SK-N-SH treated with all-trans-retinoic acid at 6 μM for 48 hours (cell line): Measurements from ENCODE around the gene HSPA8.
"Not testable (repeated sequence)": the region's sequence is repeated elsewhere in the genome, so short reads cannot be mapped to it uniquely, and the experiment has no call there.

Experiments
- ATAC-seq: fragments of 200-7000 bp; cut with Tn5 transposase; 3 replicates; pipeline ENCODE4 v1.9.1; 2020; ENCODE audit warnings: mild to moderate bottlenecking, moderate library complexity
- ARNTL ChIP-seq: fragments of 450-650 bp; formaldehyde crosslinking; IDR thresholded peaks from 2 replicates; pipeline ENCODE4 v1.5.0; 2020; ENCODE audit warnings: low read depth, mild to moderate bottlenecking, moderate library complexity, borderline replicate concordance
- BACH2 ChIP-seq: fragments of 250-450 bp; sonication (Bioruptor Pico); IDR thresholded peaks from 2 replicates; pipeline ENCODE4 v1.9.0; 2021; ENCODE audit warnings: mild to moderate bottlenecking, borderline replicate concordance
- CSDC2 ChIP-seq: fragments of 250-450 bp; sonication (Bioruptor Pico); IDR thresholded peaks from 2 replicates; pipeline ENCODE4 v1.5.0; 2020; ENCODE audit warnings: mild to moderate bottlenecking, moderate library complexity
- ESRRG ChIP-seq: fragments of 250-450 bp; sonication (Bioruptor Pico); IDR thresholded peaks from 2 replicates; pipeline ENCODE4 v1.6.1; 2021; ENCODE audit warnings: mild to moderate bottlenecking
- GLIS3 ChIP-seq: fragments of 250-450 bp; sonication (Bioruptor Pico); IDR thresholded peaks from 2 replicates; pipeline ENCODE4 v1.5.0; 2020; ENCODE audit warnings: mild to moderate bottlenecking, moderate library complexity
- OSR1 ChIP-seq: fragments of 250-450 bp; sonication (Bioruptor Pico); IDR thresholded peaks from 2 replicates; pipeline ENCODE4 v1.8.0; 2022; ENCODE audit warnings: moderate library complexity, mild to moderate bottlenecking, inconsistent platforms
- RARB ChIP-seq: fragments of 250-450 bp; sonication (Bioruptor Pico); IDR thresholded peaks from 2 replicates; pipeline ENCODE4 v1.8.0; 2021; ENCODE audit warnings: mild to moderate bottlenecking, moderate library complexity
- TOX ChIP-seq: fragments of 250-450 bp; sonication (Bioruptor Pico); IDR thresholded peaks from 2 replicates; pipeline ENCODE4 v1.8.0; 2021; ENCODE audit warnings: mild to moderate bottlenecking, moderate library complexity, borderline replicate concordance
- ZC3H10 ChIP-seq: fragments of 250-450 bp; sonication (Bioruptor Pico); IDR thresholded peaks from 2 replicates; pipeline ENCODE4 v1.5.1; 2021; ENCODE audit warnings: mild to moderate bottlenecking, moderate library complexity
- ZFP3 ChIP-seq: fragments of 250-450 bp; sonication (Bioruptor Pico); IDR thresholded peaks from 2 replicates; pipeline ENCODE4 v1.5.0; 2020; ENCODE audit warnings: mild to moderate bottlenecking, moderate library complexity
- ZFP30 ChIP-seq: fragments of 450-650 bp; formaldehyde crosslinking; IDR thresholded peaks from 2 replicates; pipeline ENCODE4 v1.5.0; 2022; ENCODE audit warnings: mild to moderate bottlenecking, moderate library complexity
- ZNF565 ChIP-seq: fragments of 450-650 bp; formaldehyde crosslinking; conservative IDR thresholded peaks from 2 replicates; pipeline ENCODE4 v1.5.0; 2020; ENCODE audit warnings: low read depth, mild to moderate bottlenecking, moderate library complexity
- ZNF8 ChIP-seq: fragments of 450-650 bp; formaldehyde crosslinking; IDR thresholded peaks from 2 replicates; pipeline ENCODE4 v1.5.0; 2020; ENCODE audit warnings: mild to moderate bottlenecking, moderate library complexity
- TF ChIP-seq, protein P1 (sequence below): fragments of 250-450 bp; sonication (Bioruptor Pico); IDR thresholded peaks from 2 replicates; pipeline ENCODE4 v1.8.0; 2021; ENCODE audit warnings: low read depth, mild to moderate bottlenecking, moderate library complexity, borderline replicate concordance
- TF ChIP-seq, protein P2 (sequence below): fragments of 250-450 bp; sonication (Bioruptor Pico); IDR thresholded peaks from 2 replicates; pipeline ENCODE4 v1.5.1; 2020; ENCODE audit warnings: low read depth, mild to moderate bottlenecking, moderate library complexity
- TF ChIP-seq, protein P3 (sequence below): fragments of 250-450 bp; sonication (Bioruptor Pico); IDR thresholded peaks from 2 replicates; pipeline ENCODE4 v1.5.1; 2021; ENCODE audit warnings: mild to moderate bottlenecking, moderate library complexity
- TF ChIP-seq, protein P4 (sequence below): fragments of 250-450 bp; sonication (Bioruptor Pico); IDR thresholded peaks from 2 replicates; pipeline ENCODE4 v1.5.0; 2020; ENCODE audit warnings: mild to moderate bottlenecking, moderate library complexity
- TF ChIP-seq, protein P5 (sequence below): fragments of 250-450 bp; sonication (Bioruptor Pico); IDR thresholded peaks from 2 replicates; pipeline ENCODE4 v1.8.0; 2020; ENCODE audit warnings: mild to moderate bottlenecking, moderate library complexity, borderline replicate concordance

Gene HSPA8

DNA sequence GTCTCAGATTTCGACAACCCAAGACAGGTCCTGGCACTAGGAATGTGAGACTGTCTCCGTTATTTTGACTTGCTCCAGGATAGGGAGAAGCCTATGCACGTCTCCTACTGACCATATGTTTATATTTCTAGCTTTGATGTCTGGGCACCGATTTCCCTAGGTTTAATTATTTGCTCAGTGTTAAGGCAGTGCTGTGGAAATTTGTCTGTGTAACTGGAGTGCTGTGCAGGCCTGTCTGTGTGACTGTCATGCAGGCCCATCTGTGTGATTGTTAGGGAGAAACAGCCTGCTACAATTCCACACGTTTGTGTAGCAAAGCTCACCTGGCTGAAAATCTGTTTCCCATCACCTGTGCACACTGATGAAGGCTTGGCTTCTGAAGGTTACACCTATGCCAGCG, 29.6 kb upstream of the HSPA8 start:
- TF ChIP-seq OSR1 (CRISPR knock-in tag): no peak
- ATAC-seq: no peak; the same call in 2 of the 3 replicates

DNA sequence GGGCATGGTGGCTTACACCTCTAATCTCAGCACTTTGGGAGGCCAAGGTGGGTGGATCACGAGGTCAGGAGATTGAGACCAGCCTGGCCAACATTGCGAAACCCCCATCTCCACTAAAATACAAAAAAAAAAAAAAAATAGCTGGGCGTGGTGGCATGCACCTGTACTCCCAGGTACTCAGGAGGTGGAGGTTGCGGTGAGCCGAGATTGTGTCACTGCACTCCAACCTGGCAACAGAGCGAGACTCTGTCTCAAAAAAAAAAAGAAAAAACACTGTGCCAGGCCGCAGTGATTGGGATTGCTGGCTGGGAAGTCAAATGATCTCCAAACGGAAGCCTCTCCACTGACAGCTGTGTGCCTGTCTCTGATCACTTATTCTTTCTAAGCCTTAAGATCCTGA, 28.2 kb upstream of the HSPA8 start:
- ATAC-seq: not testable (repeated sequence)

DNA sequence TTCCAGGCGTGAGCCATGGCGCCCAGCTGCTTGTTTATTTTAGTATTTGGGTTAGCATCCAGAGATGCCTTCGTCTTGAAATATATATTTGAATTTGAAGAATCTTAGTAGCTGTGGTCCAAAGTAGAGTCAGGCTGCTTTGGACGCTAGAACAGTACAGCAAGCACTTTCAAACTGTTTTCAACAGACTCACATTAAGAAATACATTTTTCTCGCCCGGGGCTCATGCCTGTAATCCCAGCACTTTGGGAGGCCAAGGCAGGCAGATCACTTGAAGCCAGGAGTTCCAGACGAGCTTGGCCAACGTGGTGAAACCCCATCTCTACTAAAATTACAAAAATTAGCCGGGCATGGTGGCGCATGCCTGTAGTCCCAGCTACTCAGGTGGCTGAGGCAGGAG, 27.0 kb upstream of the HSPA8 start:
- not testable (repeated sequence) for ATAC-seq

DNA sequence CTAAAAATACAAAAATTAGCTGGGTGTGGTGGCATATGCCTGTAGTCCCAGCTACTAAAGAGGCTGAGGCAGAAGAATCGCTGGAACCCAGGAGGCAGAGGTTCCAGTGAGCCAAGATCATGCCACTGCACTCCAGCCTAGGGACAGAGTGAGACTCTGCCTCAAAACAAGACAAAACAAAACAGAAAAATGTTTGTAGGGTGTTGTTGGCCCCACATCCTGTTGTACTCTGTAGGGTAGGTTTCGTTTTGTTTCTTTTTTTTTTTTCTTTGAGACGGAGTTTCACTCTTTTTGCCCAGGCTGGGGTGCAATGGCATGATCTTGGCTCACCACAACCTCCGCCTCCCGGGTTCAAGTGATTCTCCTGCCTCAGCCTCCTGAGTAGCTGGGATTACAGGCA, 25.7 kb upstream of the HSPA8 start:
- ATAC-seq: not testable (repeated sequence)

DNA sequence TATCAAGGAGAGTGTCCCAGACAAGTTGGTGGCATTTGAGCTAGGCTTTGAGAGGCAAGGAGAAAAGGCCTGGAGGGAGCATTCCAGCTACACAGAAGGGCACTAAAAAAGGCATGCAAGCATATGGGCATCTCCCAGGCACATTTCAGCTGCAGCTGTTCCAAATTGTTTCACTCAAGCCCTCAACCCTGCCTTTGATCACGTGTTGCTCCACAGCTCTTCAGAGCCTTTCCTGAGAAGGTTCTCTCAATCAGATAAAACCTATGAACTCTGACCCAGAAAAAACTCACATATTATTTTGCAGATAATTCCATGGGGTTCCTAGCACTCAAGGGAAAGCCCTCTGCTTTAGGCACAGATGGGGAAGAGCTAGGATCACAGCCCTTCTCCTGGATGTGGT, 24.4 kb upstream of the HSPA8 start:
- ATAC-seq: no peak
- TF ChIP-seq ARNTL (no peak), TOX (CRISPR knock-in tag) (no peak), ESRRG (no peak), CSDC2 (CRISPR knock-in tag) (no peak), ZFP3 (no peak), ZNF565 (no peak)
- TF ChIP-seq, protein P1, sequence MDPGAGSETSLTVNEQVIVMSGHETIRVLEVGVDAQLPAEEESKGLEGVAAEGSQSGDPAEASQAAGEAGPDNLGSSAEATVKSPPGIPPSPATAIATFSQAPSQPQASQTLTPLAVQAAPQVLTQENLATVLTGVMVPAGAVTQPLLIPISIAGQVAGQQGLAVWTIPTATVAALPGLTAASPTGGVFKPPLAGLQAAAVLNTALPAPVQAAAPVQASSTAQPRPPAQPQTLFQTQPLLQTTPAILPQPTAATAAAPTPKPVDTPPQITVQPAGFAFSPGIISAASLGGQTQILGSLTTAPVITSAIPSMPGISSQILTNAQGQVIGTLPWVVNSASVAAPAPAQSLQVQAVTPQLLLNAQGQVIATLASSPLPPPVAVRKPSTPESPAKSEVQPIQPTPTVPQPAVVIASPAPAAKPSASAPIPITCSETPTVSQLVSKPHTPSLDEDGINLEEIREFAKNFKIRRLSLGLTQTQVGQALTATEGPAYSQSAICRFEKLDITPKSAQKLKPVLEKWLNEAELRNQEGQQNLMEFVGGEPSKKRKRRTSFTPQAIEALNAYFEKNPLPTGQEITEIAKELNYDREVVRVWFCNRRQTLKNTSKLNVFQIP (CRISPR knock-in tag): no peak
- TF ChIP-seq, protein P2, sequence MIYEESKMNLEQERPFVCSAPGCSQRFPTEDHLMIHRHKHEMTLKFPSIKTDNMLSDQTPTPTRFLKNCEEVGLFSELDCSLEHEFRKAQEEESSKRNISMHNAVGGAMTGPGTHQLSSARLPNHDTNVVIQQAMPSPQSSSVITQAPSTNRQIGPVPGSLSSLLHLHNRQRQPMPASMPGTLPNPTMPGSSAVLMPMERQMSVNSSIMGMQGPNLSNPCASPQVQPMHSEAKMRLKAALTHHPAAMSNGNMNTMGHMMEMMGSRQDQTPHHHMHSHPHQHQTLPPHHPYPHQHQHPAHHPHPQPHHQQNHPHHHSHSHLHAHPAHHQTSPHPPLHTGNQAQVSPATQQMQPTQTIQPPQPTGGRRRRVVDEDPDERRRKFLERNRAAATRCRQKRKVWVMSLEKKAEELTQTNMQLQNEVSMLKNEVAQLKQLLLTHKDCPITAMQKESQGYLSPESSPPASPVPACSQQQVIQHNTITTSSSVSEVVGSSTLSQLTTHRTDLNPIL (CRISPR knock-in tag): no peak

DNA sequence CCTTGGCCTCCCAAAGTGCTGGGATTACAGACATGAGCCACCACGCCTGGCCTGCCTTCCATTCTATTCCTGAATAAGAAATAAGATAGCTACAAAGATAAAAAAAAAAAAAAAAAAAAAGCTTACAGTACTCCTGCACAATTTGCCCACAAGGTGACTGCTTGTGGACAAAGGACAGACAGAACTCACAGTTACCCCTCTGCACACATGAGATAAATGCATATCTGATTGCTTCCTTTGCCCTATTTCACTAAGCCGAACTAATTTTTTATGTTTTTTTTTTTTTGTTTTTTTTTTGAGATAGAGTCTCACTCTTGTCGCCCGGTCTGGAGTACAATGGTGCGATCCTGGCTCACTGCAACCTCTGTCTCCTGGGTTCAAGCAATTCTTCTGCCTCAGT, 23.6 kb upstream of the HSPA8 start:
- ATAC-seq: no peak
- TF ChIP-seq ESRRG: no peak
- no peak for TF ChIP-seq RARB
- TF ChIP-seq ZFP3: no peak
- no peak for TF ChIP-seq ZC3H10 (CRISPR knock-in tag)
- TF ChIP-seq, protein P3, sequence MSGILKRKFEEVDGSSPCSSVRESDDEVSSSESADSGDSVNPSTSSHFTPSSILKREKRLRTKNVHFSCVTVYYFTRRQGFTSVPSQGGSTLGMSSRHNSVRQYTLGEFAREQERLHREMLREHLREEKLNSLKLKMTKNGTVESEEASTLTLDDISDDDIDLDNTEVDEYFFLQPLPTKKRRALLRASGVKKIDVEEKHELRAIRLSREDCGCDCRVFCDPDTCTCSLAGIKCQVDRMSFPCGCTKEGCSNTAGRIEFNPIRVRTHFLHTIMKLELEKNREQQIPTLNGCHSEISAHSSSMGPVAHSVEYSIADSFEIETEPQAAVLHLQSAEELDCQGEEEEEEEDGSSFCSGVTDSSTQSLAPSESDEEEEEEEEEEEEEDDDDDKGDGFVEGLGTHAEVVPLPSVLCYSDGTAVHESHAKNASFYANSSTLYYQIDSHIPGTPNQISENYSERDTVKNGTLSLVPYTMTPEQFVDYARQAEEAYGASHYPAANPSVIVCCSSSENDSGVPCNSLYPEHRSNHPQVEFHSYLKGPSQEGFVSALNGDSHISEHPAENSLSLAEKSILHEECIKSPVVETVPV: no peak
- TF ChIP-seq BACH2 (CRISPR knock-in tag): no peak
- TF ChIP-seq CSDC2 (CRISPR knock-in tag): no peak

DNA sequence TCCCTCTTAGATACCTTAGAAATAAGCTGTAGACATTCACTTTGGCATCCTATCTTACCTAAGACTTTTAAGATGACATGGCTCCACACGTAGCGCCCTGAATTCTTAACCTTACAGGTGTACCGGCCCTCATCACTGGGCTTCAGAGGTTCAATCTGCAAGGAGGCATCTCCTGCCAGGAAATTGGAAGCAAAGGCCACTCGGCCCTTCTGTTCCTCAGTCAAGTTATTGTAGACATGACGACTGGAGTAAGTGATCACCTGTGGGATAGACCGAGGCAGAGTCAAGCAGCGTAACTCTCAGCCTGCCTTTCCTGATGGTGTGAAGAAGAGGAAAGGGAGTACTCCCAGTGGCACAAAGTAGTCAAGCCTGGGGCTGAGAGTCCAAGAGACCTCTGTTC, 22.5 kb upstream of the HSPA8 start:
- no peak for ATAC-seq
- TF ChIP-seq, protein P2 (CRISPR knock-in tag): no peak
- TF ChIP-seq ESRRG (no peak), ZFP30 (CRISPR knock-in tag) (no peak), ZNF8 (CRISPR knock-in tag) (no peak), BACH2 (CRISPR knock-in tag) (no peak), ARNTL (no peak), GLIS3 (CRISPR knock-in tag) (no peak), ZFP3 (no peak), OSR1 (CRISPR knock-in tag) (no peak), RARB (no peak), ZNF565 (no peak)
- TF ChIP-seq, protein P1 (CRISPR knock-in tag): no peak
- TF ChIP-seq, protein P4, sequence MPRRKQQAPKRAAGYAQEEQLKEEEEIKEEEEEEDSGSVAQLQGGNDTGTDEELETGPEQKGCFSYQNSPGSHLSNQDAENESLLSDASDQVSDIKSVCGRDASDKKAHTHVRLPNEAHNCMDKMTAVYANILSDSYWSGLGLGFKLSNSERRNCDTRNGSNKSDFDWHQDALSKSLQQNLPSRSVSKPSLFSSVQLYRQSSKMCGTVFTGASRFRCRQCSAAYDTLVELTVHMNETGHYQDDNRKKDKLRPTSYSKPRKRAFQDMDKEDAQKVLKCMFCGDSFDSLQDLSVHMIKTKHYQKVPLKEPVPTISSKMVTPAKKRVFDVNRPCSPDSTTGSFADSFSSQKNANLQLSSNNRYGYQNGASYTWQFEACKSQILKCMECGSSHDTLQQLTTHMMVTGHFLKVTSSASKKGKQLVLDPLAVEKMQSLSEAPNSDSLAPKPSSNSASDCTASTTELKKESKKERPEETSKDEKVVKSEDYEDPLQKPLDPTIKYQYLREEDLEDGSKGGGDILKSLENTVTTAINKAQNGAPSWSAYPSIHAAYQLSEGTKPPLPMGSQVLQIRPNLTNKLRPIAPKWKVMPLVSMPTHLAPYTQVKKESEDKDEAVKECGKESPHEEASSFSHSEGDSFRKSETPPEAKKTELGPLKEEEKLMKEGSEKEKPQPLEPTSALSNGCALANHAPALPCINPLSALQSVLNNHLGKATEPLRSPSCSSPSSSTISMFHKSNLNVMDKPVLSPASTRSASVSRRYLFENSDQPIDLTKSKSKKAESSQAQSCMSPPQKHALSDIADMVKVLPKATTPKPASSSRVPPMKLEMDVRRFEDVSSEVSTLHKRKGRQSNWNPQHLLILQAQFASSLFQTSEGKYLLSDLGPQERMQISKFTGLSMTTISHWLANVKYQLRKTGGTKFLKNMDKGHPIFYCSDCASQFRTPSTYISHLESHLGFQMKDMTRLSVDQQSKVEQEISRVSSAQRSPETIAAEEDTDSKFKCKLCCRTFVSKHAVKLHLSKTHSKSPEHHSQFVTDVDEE: no peak
- TF ChIP-seq, protein P5, sequence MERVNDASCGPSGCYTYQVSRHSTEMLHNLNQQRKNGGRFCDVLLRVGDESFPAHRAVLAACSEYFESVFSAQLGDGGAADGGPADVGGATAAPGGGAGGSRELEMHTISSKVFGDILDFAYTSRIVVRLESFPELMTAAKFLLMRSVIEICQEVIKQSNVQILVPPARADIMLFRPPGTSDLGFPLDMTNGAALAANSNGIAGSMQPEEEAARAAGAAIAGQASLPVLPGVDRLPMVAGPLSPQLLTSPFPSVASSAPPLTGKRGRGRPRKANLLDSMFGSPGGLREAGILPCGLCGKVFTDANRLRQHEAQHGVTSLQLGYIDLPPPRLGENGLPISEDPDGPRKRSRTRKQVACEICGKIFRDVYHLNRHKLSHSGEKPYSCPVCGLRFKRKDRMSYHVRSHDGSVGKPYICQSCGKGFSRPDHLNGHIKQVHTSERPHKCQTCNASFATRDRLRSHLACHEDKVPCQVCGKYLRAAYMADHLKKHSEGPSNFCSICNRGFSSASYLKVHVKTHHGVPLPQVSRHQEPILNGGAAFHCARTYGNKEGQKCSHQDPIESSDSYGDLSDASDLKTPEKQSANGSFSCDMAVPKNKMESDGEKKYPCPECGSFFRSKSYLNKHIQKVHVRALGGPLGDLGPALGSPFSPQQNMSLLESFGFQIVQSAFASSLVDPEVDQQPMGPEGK: no peak
